Retinal pigment epithelial cell (primary cell): ENCODE results near the gene MLF1.

Source experiments
- DNase-seq: peaks from one replicate; pipeline ENCODE4 v3.0.0-alpha.2; 2010; ENCODE audit warnings: low read depth
- H3K4me3 ChIP-seq: 2 replicates; pipeline ENCODE4 v1.5.1; 2011; ENCODE audit warnings: mild to moderate bottlenecking, low read length, control low read depth, moderate library complexity
- CTCF ChIP-seq: conservative IDR thresholded peaks from 2 replicates; pipeline ENCODE4 v1.5.1; 2011; ENCODE audit warnings: low read depth, low read length, control low read depth, inconsistent platforms

MLF1 gene

GRCh38 chr3:158570999-158571702, at the start of gene MLF1:
Gene MLF1 (plus strand): TSS chr3:158571194. CDS start chr3:158571301, 107 bp downstream.
- TF ChIP-seq CTCF = no peak
- peak; percentile 87 for DNase-seq
- peak within 1 kb of the TSS; percentile 71 for H3K4me3 ChIP-seq

GRCh38 chr3:158522221-158523136, 48.5 kb upstream of the MLF1 start:
- no peak for TF ChIP-seq CTCF
- DNase-seq = no peak
- no peak overlapping the region for H3K4me3 ChIP-seq

- no peak for TF ChIP-seq CTCF
- DNase-seq = no peak
- no peak overlapping the region for H3K4me3 ChIP-seq
Observed at GRCh38 chr3:158528076-158528674, 42.8 kb upstream of the MLF1 start.

- no peak for TF ChIP-seq CTCF
- no peak overlapping the region for H3K4me3 ChIP-seq
- no peak for DNase-seq
Observed at GRCh38 chr3:158531334-158531733, 39.7 kb upstream of the MLF1 start.

GRCh38 chr3:158532099-158532734, 38.8 kb upstream of the MLF1 start:
- H3K4me3 ChIP-seq = no peak overlapping the region
- peak; percentile 11 for DNase-seq
- peak; percentile 67 for TF ChIP-seq CTCF

- no peak overlapping the region for H3K4me3 ChIP-seq
- DNase-seq = no peak
- no peak for TF ChIP-seq CTCF
Observed at GRCh38 chr3:158535918-158536317, 35.1 kb upstream of the MLF1 start.
